ENCODE measurements around the gene INTS1.

Gene INTS1

DNA sequence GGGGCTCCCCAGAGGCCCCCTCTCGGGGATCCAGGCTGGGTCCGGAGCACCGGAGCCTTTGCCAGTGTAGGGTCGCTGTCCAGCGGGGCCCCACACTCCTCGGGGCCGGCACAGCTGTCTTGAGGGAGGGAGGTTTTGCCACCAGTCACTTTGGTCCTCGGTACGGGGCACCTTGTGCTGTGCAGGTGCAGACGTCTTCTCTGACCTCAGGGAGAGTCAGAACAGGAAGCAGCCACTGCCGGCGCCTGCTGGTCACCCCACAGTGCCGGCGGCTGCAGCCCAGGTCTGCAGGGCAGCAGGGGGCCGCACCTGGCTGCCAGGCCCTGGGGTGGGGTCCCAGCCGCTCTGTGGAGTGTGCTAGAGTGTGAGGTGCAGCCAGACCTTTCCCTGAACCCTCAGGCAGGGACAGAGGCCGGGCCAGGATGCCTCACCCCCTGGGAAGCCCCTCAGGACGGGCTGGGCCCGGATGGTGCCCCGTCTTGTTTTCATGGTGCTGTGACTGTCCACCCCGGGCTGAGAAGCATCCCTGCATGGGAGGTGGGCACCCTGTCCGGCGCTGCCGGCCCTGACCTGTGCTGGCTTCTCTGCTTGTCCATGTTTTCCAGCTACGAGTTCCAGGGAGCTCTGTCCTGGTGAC lies 34.5 kb upstream of the INTS1 start:
- no peak for TF ChIP-seq GATA3 (IDR thresholded peaks at IDR 0.05; ENCODE audit: low read depth, low read length)
- no peak for TF ChIP-seq GATA2 (IDR thresholded peaks at IDR 0.05; ENCODE audit: low read depth, low read length)

DNA sequence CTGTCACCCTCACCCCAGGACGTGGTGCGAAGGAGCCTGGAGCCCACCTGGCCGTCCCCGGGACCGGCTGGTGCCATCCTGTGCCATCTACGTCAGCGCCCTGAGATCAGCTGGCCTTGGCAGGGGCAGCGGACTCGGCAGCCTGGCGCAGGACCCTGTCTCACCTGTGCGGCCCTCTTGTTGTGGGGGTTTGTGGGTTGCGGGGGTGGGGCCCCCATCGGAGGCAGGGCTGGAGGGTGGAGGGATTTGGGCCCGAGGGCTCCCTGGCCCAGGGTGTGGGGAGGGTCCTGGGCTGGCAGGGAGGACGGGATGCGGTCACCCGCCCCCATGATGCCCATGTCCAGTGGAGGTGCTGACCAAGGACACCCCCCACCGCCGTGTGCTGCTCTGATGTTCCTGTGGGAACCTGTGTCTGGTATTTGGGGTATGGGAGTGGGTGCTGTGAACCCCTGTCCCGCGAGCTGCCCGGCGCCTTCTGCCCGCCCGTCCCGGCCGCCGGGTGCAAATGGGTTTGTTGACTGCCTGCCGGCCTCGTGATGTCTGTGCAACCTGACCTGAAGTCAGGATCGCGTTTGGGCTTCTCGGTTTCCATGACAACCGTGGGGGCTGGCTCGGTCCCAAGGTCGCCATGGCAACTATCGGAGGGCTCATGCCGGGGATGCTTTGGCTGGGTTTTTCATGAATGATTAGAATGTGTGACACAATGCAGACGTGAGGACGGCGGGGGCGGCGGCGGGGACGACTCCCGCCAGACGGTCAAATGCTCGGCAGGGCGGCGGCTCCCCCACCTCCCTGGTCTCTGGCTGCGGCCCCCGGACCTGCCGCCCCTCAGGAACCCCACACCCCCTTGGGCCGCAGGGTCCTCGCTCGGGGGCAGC lies 33.6 kb upstream of the INTS1 start:
- no peak for TF ChIP-seq GATA3 (IDR thresholded peaks at IDR 0.05; ENCODE audit: low read depth, low read length)
- TF ChIP-seq GATA2 (IDR thresholded peaks at IDR 0.05; ENCODE audit: low read depth, low read length): peak; percentile 99

DNA sequence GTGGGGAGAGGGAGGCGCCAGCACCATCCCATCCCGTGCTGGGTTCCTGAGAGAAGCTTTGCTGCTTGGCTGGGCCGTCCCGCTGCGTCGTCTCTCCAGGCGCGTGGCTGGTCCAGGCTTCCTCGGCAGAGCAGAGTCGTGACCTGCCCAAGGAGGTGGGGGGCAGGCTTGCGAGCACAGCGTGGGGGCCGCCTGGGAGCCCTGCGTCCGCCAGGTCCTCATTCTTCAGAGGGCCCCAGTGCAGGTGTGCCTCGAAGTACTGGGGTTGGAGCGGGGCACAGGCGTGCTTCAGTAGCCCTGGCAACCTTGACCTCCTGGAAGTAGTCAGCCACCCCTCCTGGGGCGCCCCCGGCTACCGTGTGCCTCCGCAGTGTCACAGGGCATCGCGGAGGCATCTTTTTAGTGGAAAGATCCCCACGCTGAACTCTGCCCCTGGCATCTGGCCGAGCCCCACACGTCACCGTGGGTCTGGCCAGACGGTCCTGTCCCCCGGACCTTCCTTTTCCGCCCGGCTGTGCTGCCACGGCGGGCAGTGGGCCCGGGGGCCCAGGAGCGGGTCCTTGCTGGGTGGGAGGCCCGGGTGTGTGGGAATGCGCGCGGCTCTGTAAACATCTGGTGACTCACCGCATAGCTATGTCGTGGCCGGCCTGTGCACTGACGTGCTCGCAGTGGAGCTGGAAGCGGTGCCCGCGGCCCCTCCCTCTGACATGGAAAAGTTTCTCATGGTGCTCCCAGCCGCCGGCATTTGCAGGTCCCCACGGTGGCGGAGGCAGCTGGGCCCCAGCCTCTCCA lies 32.8 kb upstream of the INTS1 start:
- TF ChIP-seq GATA3 (IDR thresholded peaks at IDR 0.05; ENCODE audit: low read depth, low read length): no peak

DNA sequence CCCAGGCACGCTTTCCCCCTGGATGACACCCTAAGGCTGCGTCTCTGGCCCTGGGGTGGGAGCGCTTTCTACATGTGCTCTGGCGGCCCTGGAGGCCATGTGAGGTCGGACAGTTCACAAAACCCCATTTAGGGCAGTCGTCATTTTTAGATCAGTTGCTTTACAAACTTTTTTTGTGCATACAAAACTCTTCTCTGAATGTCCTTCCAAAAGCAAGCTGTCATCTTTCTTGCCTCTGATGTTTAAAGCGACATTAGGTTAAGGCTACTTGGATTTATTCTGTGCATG lies 32.2 kb upstream of the INTS1 start:
- TF ChIP-seq GATA2 (IDR thresholded peaks at IDR 0.05; ENCODE audit: low read depth, low read length) (no peak), GATA3 (IDR thresholded peaks at IDR 0.05; ENCODE audit: low read depth, low read length) (no peak)

DNA sequence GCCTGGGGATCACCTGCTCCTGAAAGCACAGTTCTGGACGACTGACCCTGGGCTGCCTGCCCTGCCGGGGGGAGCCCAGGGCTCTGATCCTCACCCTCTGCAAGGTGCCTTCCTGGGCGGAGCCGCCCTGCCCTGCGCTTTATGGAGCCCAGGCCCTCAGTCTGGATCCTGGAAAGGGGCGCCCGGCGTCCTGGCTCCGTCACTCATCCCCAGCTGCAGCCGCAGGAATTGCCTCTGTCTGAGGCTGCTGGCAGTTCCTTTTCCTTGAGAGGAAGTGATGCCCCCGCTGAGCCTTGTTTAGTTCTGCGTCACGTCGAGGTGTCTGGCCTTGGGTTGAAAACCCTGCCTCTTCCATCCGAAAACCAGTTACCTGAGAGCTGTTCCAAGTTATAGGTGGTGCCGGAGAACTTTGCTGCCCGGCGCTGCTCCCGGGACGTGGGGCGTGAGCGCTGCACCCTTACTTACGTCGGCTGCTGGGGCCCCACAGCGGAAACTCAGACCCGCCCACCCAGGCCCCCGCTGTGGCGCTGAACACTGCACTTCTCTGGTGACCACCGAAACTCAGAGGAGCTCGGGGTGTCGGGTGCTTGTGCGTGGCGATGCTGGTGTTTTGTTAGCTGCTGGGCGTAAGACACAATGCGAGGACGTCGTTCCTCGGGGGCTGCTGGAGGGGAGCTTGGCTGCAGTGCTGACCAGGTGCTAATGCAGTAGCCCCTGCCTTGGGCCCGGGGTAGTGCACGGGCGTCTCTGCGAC lies 31.7 kb upstream of the INTS1 start:
- TF ChIP-seq GATA2 (IDR thresholded peaks at IDR 0.05; ENCODE audit: low read depth, low read length) (no peak), GATA3 (IDR thresholded peaks at IDR 0.05; ENCODE audit: low read depth, low read length) (no peak)

DNA sequence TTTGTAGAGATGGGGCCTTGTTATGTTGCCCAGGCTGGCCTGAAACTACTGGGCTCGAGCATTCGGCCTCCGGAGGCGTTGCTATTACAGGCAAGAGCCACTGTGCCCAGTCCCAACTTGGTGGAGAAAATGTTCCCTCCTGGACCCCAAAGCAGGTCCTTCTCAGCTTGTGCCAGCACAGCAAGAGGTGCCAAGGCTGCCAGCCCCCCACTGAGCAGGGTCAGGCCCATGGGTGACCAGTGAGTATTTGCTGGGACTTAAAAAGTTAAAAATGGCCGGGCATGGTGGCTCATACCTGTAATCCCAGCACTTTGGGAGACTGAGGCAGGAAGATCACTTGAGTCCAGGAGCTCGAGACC lies 30.9 kb upstream of the INTS1 start:
- no peak for TF ChIP-seq GATA2 (IDR thresholded peaks at IDR 0.05; ENCODE audit: low read depth, low read length)

DNA sequence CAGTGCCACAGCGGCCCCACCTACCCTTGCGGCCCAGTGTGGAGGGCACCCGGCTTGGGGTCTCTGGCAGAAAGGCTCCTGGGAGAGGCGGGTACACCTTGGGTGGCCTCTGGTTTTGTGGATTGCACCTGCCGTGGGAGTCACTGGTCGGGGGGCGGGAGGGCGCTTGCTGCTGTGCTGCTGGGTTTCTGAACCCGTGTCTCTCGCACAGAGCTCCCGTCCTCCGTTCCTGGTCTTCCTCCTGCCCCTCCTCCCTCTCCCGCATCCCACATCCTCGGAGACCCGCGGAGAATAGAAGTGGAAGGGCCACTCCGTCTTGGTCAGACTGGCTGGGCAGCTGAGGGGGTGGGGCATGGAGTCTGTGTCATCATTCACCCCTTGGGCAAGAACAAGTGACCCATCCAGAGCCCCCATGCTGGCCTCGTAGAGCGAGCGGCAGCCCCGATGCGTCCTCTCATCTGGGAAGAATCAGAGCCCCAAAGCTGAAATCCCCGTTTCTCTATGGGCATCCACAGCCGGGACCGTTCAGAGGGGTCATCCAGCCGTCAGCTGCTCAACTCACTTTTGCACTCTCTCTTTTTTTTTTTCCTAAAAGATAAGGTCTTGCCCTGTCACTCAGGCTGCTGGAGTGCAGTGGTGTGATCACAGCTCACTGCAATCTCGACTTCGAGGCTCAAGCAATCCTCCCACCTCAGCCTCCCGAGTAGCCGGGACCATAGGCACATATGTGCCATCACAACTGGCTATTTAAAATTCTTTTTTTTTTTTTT lies 30.3 kb upstream of the INTS1 start:
- TF ChIP-seq GATA3 (IDR thresholded peaks at IDR 0.05; ENCODE audit: low read depth, low read length): no peak
- no peak for TF ChIP-seq GATA2 (IDR thresholded peaks at IDR 0.05; ENCODE audit: low read depth, low read length)

DNA sequence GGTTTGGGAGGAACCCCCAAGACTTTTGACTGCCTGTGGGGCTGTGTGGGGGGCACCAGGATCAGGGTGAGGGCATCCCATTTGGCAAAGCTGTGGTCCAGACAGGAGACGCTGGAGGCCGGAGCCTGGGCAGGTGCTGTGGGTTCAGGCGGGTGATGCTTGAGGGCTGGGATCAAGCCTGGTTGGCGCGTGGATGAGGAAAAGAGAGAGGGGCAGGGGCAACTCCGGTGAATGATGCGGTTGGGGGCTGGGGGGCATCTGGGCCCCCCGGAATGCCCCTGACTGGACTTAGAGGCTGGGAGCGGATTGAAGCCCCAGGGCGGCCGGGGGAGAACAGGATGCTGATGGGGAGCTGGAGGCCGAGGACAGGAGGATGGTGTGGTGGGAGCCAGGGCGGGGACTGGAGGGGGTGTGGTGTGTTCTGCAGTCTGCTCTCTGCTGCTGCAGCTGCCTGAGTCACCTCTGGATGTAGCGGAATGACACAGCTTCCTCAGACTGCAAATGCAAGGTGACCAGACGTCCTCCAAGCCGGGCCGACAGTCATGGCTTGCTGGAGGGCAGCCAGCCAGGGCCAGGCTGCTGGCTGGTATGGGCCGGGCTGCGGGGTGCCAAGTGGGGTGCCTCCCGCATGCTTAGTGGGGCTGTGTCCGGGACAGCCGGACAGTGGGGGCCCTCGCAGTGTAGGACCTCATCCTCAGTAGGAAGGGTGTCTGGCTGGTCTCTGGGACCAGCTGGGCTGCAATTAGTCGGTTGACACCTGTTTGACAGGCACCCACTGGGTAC lies 29.5 kb upstream of the INTS1 start:
- no peak for TF ChIP-seq GATA3 (IDR thresholded peaks at IDR 0.05; ENCODE audit: low read depth, low read length)

DNA sequence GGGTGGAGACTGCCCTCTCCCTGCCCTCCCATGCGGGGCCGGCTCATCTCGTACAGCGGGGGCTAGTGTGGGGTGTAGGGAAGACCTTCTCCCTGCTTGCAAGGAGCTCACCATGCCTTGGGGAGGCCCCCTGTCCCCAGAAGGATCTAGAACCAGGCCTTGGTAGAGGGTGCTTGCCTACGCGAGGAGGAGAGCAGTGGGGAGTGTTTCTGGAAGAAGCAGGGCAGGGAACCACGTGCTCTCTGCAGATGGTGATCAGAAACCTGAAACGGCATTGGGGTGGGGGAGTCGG lies 29.0 kb upstream of the INTS1 start:
- TF ChIP-seq GATA3 (IDR thresholded peaks at IDR 0.05; ENCODE audit: low read depth, low read length) (no peak), GATA2 (IDR thresholded peaks at IDR 0.05; ENCODE audit: low read depth, low read length) (no peak)

DNA sequence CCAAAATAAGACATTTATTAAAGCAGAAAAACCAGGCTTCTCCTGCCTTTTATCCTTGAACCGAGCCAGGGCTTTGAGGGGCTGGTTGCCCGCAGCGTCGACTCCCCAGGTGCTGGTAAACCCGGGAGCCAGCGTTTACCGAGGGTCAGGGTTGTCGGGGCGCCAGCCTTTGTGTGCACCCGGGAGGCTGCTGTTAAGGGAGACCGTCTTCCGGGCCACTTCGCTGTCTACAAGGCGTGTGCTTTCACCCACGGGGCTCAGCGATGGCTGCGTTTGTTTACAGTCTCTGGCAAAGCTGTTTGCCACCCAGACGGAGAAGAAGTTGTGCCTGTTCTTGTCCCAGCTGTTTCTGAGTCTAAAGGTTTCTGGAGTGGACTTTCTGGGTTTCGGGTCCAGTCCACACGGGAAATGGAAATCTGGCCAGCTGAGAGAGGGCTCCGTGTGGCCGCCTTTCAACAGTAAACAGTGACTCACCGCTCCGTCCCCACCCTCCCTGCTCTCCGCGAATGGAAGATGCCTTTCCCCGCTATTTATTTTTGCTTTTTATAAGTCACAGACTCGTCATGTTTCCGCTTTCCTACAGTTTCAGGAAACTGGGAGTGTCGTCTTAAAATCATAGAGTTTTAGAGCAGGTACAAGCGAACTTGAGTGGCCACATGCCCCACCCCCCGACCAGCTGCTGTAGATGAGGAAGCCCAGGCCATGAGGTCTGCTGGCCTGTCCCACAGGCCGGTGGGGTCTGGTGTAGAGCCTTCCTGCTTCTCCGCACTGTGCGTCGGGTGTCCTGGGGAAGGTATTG lies 28.5 kb upstream of the INTS1 start:
- no peak for TF ChIP-seq GATA3 (IDR thresholded peaks at IDR 0.05; ENCODE audit: low read depth, low read length)
- no peak for TF ChIP-seq GATA2 (IDR thresholded peaks at IDR 0.05; ENCODE audit: low read depth, low read length)

DNA sequence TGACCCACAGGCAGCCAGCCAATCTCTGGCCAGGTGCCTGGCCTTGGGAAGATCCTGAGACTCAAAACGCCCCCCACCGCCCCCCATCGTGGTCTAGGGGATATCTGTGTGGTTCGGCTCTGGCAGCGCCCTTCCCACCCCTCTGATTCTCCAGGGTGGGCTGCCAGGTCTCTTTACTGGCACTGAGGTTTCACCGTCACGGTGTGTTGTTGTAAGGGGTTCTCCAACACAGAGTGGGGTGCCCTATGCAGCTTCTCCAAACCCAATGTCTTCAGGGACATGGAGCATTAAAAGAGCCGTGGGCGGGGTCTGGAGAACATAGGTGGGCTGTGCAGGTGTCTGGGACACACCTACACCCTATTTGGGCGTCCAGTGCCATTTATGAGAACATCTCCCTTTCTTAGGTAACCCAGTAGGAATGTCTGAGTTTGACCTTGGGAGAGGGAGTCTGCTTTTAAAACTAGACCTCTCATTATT lies 27.8 kb upstream of the INTS1 start:
- no peak for TF ChIP-seq GATA3 (IDR thresholded peaks at IDR 0.05; ENCODE audit: low read depth, low read length)
- no peak for TF ChIP-seq GATA2 (IDR thresholded peaks at IDR 0.05; ENCODE audit: low read depth, low read length)

DNA sequence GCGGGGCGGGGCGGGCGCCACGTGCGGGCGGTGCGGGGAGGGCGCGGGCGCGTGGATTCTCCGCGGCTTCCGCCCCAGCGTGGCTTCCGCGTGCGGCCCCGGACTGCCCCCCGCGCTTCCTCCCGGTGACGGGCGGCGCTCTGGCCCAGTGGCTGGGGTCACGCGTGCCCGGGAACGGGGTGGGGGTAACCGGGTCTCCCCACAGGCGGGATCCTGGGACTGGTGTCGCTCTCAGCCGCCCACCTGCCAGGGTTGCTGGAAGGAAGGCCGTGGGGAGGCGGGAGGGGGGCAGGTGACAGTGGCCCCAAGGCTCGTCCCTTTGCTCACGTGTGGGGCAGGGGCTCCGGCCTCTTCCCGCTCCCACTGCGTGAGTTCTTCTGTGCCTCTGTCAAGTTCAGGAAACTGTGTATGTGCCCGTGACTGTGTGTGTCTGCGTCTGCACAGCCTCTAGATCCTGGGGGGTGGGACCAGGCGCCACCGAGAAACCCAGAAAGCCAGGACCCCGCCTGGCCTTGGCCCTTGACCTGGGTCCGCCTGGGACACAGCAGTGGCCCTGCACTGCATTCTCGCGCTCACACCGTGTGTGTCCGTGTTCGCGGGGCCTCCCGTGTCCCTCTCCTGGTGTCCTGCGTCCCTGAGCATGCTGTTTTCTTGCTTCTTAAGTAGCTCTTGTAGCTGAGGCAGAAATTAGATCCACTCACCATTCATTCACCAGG lies 27.2 kb upstream of the INTS1 start:
- TF ChIP-seq GATA3 (IDR thresholded peaks at IDR 0.05; ENCODE audit: low read depth, low read length) (no peak), GATA2 (IDR thresholded peaks at IDR 0.05; ENCODE audit: low read depth, low read length) (no peak)
